BLaER1 treated with 17β-estradiol and CSF1 and Interleukin-3, amounts not matched to agents 10 nM and 100 nM (cell line): ENCODE data around the gene HTR6.

ENCODE experiments used
- H3K27ac ChIP-seq, 11 experiments: shearing (Covaris generic); formaldehyde crosslinking; 2 replicates each; pipeline ENCODE4 v1.8.1; 2022
- H3K27me3 ChIP-seq, 11 experiments: shearing (Covaris generic); formaldehyde crosslinking; 2 replicates each; pipeline ENCODE4 v1.8.1; 2022
- H3K36me3 ChIP-seq, 11 experiments: shearing (Covaris generic); formaldehyde crosslinking; 2 replicates each; pipeline ENCODE4 v1.8.1; 2022
- H3K4me1 ChIP-seq, 10 experiments: shearing (Covaris generic); formaldehyde crosslinking; 2 replicates each; pipeline ENCODE4 v1.8.1; 2022
- H3K4me2 ChIP-seq, 11 experiments: shearing (Covaris generic); formaldehyde crosslinking; 2 replicates each; pipeline ENCODE4 v1.8.1; 2022
- H3K4me3 ChIP-seq, 10 experiments: shearing (Covaris generic); formaldehyde crosslinking; 2 replicates each; pipeline ENCODE4 v1.8.1; 2022
- H3K9ac ChIP-seq, 11 experiments: shearing (Covaris generic); formaldehyde crosslinking; 2 replicates each; pipeline ENCODE4 v1.8.1; 2022
- H3K9me3 ChIP-seq, 11 experiments: shearing (Covaris generic); formaldehyde crosslinking; replicated peaks in 1 of 11; 2 replicates each; pipeline ENCODE4 v1.8.1; 2022
- H4K20me1 ChIP-seq, 11 experiments: shearing (Covaris generic); formaldehyde crosslinking; 2 replicates each; pipeline ENCODE4 v1.8.1; 2022
- Cebpa-rat ChIP-seq, 11 experiments: shearing (Covaris generic); IDR thresholded peaks; 2 replicates each; pipeline ENCODE4 v1.8.1; 2022

HTR6 gene

GRCh38 chr1:19648689-19649088, 16.0 kb upstream of the HTR6 start:
- Histone ChIP-seq H3K4me3 (no peak overlapping the region), H3K27ac (no peak overlapping the region), H3K9ac (no peak overlapping the region), H3K36me3 (no peaks in the 10 kb centered on the region), H3K27me3 (peaks cover 39 to 48% (median 44%) of the 10 kb centered on the region in 11 experiments), H3K4me1 (peaks cover 0 to 22% (median 11%) of the 10 kb centered on the region in 10 experiments; a peak in 16 of 20 replicates), H4K20me1 (peaks cover 0 to 59% (median 32%) of the 10 kb centered on the region in 11 experiments; a peak in 17 of 22 replicates), H3K4me2 (no peak overlapping the region), H3K9me3 (no peaks in the 10 kb centered on the region)
- no peak for TF ChIP-seq Cebpa-rat (IDR thresholded peaks at IDR 0.05)

- Histone ChIP-seq H3K4me3 (no peak overlapping the region), H3K9ac (peak overlapping the region in 3 of 11 experiments; percentile 0 to 13 (median 10); a peak in 1 of 22 replicates), H3K4me2 (peak overlapping the region in 4 of 11 experiments; percentile 10 to 32 (median 19); a peak in 5 of 22 replicates), H3K27ac (no peak overlapping the region), H3K4me1 (peaks cover 0 to 17% (median 7%) of the 10 kb centered on the region in 10 experiments; a peak in 10 of 20 replicates), H3K36me3 (no peaks in the 10 kb centered on the region), H4K20me1 (peaks cover 0 to 48% (median 22%) of the 10 kb centered on the region in 11 experiments; a peak in 17 of 22 replicates), H3K27me3 (peaks cover 21 to 29% (median 26%) of the 10 kb centered on the region in 11 experiments), H3K9me3 (no peaks in the 10 kb centered on the region)
- no peak for TF ChIP-seq Cebpa-rat (IDR thresholded peaks at IDR 0.05)
These were observed 14.1 kb upstream of the HTR6 start for GRCh38 chr1:19650416-19651140.

GRCh38 chr1:19651141-19651737, 13.4 kb upstream of the HTR6 start:
- Histone ChIP-seq H3K27me3 (peaks cover 14 to 22% (median 19%) of the 10 kb centered on the region in 11 experiments), H3K9me3 (no peaks in the 10 kb centered on the region), H3K27ac (no peak overlapping the region), H3K4me2 (peak overlapping the region in 4 of 11 experiments; percentile 10 to 32 (median 19); a peak in 5 of 22 replicates), H3K9ac (no peak overlapping the region), H3K4me3 (no peak overlapping the region), H3K36me3 (no peaks in the 10 kb centered on the region), H4K20me1 (peaks cover 0 to 46% (median 20%) of the 10 kb centered on the region in 11 experiments; a peak in 17 of 22 replicates), H3K4me1 (peaks cover 0 to 10% (median 7%) of the 10 kb centered on the region in 10 experiments; a peak in 9 of 20 replicates)
- no peak for TF ChIP-seq Cebpa-rat (IDR thresholded peaks at IDR 0.05)

- H3K4me2 ChIP-seq = peak overlapping the region in 1 of 11 experiments; percentile 24; a peak in 1 of 22 replicates
- TF ChIP-seq Cebpa-rat (IDR thresholded peaks at IDR 0.05) = no peak
These were observed 10.3 kb upstream of the HTR6 start for GRCh38 chr1:19654386-19654785.

GRCh38 chr1:19654886-19655717, 9.6 kb upstream of the HTR6 start:
- H3K36me3 ChIP-seq = no peaks in the 10 kb centered on the region
- H3K4me1 ChIP-seq = peaks cover 0 to 10% (median 5%) of the 10 kb centered on the region in 10 experiments; a peak in 9 of 20 replicates
- H3K27ac ChIP-seq = no peak overlapping the region
- H3K9ac ChIP-seq = no peak overlapping the region
- H3K4me2 ChIP-seq = no peak overlapping the region
- TF ChIP-seq Cebpa-rat (IDR thresholded peaks at IDR 0.05) = no peak
- peaks cover 0 to 34% (median 7%) of the 10 kb centered on the region in 11 experiments; a peak in 7 of 22 replicates for H4K20me1 ChIP-seq
- H3K4me3 ChIP-seq = no peak overlapping the region
- H3K9me3 ChIP-seq = no peaks in the 10 kb centered on the region
- H3K27me3 ChIP-seq = no peaks in the 10 kb centered on the region

More at GRCh38 chr1:19654386-19654785, 10.3 kb upstream of the HTR6 start:
- Histone ChIP-seq H3K27ac (no peak overlapping the region), H3K9ac (no peak overlapping the region), H3K36me3 (no peaks in the 10 kb centered on the region), H4K20me1 (peaks cover 0 to 36% (median 8%) of the 10 kb centered on the region in 11 experiments; a peak in 7 of 22 replicates), H3K9me3 (no peaks in the 10 kb centered on the region), H3K4me3 (no peak overlapping the region), H3K27me3 (no peaks in the 10 kb centered on the region), H3K4me1 (peaks cover 0 to 8% (median 4%) of the 10 kb centered on the region in 10 experiments; a peak in 7 of 20 replicates)

- no peak overlapping the region for H3K9ac ChIP-seq
- H3K27me3 ChIP-seq = no peaks in the 10 kb centered on the region
- no peaks in the 10 kb centered on the region for H3K36me3 ChIP-seq
- H3K9me3 ChIP-seq = no peaks in the 10 kb centered on the region
- peaks cover 0 to 10% (median 6%) of the 10 kb centered on the region in 10 experiments; a peak in 9 of 20 replicates for H3K4me1 ChIP-seq
- H3K4me3 ChIP-seq = no peak overlapping the region
- H4K20me1 ChIP-seq = peaks cover 0 to 29% (median 1%) of the 10 kb centered on the region in 11 experiments; a peak in 7 of 22 replicates
- TF ChIP-seq Cebpa-rat (IDR thresholded peaks at IDR 0.05) = no peak
- no peak overlapping the region for H3K4me2 ChIP-seq
- no peak overlapping the region for H3K27ac ChIP-seq
These were observed 9.0 kb upstream of the HTR6 start for GRCh38 chr1:19655718-19656080.

- TF ChIP-seq Cebpa-rat (IDR thresholded peaks at IDR 0.05) = no peak
- Histone ChIP-seq H3K27ac (no peak overlapping the region), H3K4me3 (no peak overlapping the region), H3K36me3 (no peaks in the 10 kb centered on the region), H3K9me3 (no peaks in the 10 kb centered on the region), H4K20me1 (peaks cover 0 to 25% (median 0%) of the 10 kb centered on the region in 11 experiments; a peak in 3 of 22 replicates), H3K4me2 (no peak overlapping the region), H3K9ac (no peak overlapping the region), H3K4me1 (peaks cover 0 to 10% (median 6%) of the 10 kb centered on the region in 10 experiments; a peak in 9 of 20 replicates), H3K27me3 (no peaks in the 10 kb centered on the region)
These were observed 8.4 kb upstream of the HTR6 start for GRCh38 chr1:19656134-19656779.

- Histone ChIP-seq H4K20me1 (peaks cover 0 to 23% (median 0%) of the 10 kb centered on the region in 11 experiments; a peak in 3 of 22 replicates), H3K9ac (no peak overlapping the region), H3K4me3 (no peak overlapping the region), H3K27ac (no peak overlapping the region), H3K9me3 (no peaks in the 10 kb centered on the region), H3K36me3 (no peaks in the 10 kb centered on the region), H3K4me1 (peaks cover 0 to 10% (median 6%) of the 10 kb centered on the region in 10 experiments; a peak in 9 of 20 replicates), H3K4me2 (no peak overlapping the region), H3K27me3 (no peaks in the 10 kb centered on the region)
- no peak for TF ChIP-seq Cebpa-rat (IDR thresholded peaks at IDR 0.05)
These were observed 7.8 kb upstream of the HTR6 start for GRCh38 chr1:19656780-19657466.
